ENCODE data around the gene SCARF2.
A peak's percentile ranks its signal among the peaks of the same experiment; 100 is the strongest.

Gene SCARF2

GRCh38 chr22:20441631-20442484 lies 4.2 kb upstream of the SCARF2 start:
- intact Hi-C loops (cut with DNase I): no loop called here
- peak in 3 of 10 donors; percentile 55 to 80 (median 76) for DNase-seq

GRCh38 chr22:20440637-20441591 lies 3.3 kb upstream of the SCARF2 start:
- peak in 3 of 10 donors; percentile 44 to 73 (median 67) for DNase-seq
- intact Hi-C loops (cut with DNase I): no loop called here

GRCh38 chr22:20439928-20440575 lies 2.4 kb upstream of the SCARF2 start:
- DNase-seq: peak in 2 of 10 donors; percentile 41 to 50
- intact Hi-C loops (cut with DNase I): no loop called here

GRCh38 chr22:20439556-20439927 lies 1.9 kb upstream of the SCARF2 start:
- DNase-seq: no peak
- intact Hi-C loops (cut with DNase I): no loop called here

GRCh38 chr22:20438678-20439492 lies 1.3 kb upstream of the SCARF2 start:
- intact Hi-C loops (cut with DNase I): no loop called here

GRCh38 chr22:20438427-20438677 lies 727 bp upstream of the SCARF2 start:
- DNase-seq: peak in 1 of 10 donors; percentile 71
- intact Hi-C loops (cut with DNase I): no loop called here

More at GRCh38 chr22:20438678-20439492, 1.3 kb upstream of the SCARF2 start:
- DNase-seq: peak in 2 of 10 donors; percentile 63 to 77

GRCh38 chr22:20436768-20437612 lies 635 bp downstream of the SCARF2 start:
- peak in 2 of 10 donors; percentile 77 to 82 for DNase-seq
- intact Hi-C loops (cut with DNase I): no loop called here

GRCh38 chr22:20436307-20436767 lies 1.3 kb downstream of the SCARF2 start:
- DNase-seq: peak in 1 of 10 donors; percentile 47
- intact Hi-C loops (cut with DNase I): no loop called here

- intact Hi-C loops (cut with DNase I): no loop called here
- peak in 2 of 10 donors; percentile 18 to 81 for DNase-seq
Measured at GRCh38 chr22:20435436-20436306, 2.0 kb downstream of the SCARF2 start.

- intact Hi-C loops (cut with DNase I): no loop called here
- DNase-seq: peak in 2 of 10 donors; percentile 22 to 50
Measured at GRCh38 chr22:20434773-20435172, 2.9 kb downstream of the SCARF2 start.

GRCh38 chr22:20434264-20434751 lies 3.3 kb downstream of the SCARF2 start:
- DNase-seq: peak in 2 of 10 donors; percentile 47 to 76
- intact Hi-C loops (cut with DNase I): no loop called here

GRCh38 chr22:20433686-20434241 lies 3.9 kb downstream of the SCARF2 start:
- intact Hi-C loops (cut with DNase I): no loop called here
- DNase-seq: peak in 2 of 10 donors; percentile 29 to 47

- DNase-seq: peak in 2 of 10 donors; percentile 31 to 59
- intact Hi-C loops (cut with DNase I): no loop called here
Measured at GRCh38 chr22:20433191-20433590, 4.4 kb downstream of the SCARF2 start.

- peak in 2 of 10 donors; percentile 12 to 74 for DNase-seq
- intact Hi-C loops (cut with DNase I): no loop called here
Measured at GRCh38 chr22:20432244-20432686, 5.4 kb downstream of the SCARF2 start.

- peak in 2 of 10 donors; percentile 71 to 72 for DNase-seq
- intact Hi-C loops (cut with DNase I): no loop called here
Measured at GRCh38 chr22:20431511-20432192, 6.0 kb downstream of the SCARF2 start.

GRCh38 chr22:20430720-20431510 lies 6.7 kb downstream of the SCARF2 start:
- intact Hi-C loops (cut with DNase I): no loop called here
- peak in 2 of 10 donors; percentile 84 to 92 for DNase-seq
